Astrocyte of the spinal cord (primary cell): ENCODE results near the gene CDON.

Experiments used
- DNase-seq: peaks from one replicate; pipeline ENCODE4 v3.0.0; 2011; ENCODE audit warnings: low read depth, low spot score
- H3K4me3 ChIP-seq: 2 replicates; pipeline ENCODE4 v1.5.1; 2011; ENCODE audit warnings: low read depth, mild to moderate bottlenecking, low read length, moderate library complexity
- in situ Hi-C: cut with HindIII; loops from 2 replicates; pipeline ENCODE4 v1.10.0; 2017; ENCODE audit warnings: low sequenced_read_pairs
- TF ChIP-seq, protein P1 (sequence below): IDR thresholded peaks from 2 replicates; pipeline ENCODE4 v1.5.1; 2012; ENCODE audit warnings: low read depth, mild to moderate bottlenecking, low read length, inconsistent platforms

CDON gene

DNA sequence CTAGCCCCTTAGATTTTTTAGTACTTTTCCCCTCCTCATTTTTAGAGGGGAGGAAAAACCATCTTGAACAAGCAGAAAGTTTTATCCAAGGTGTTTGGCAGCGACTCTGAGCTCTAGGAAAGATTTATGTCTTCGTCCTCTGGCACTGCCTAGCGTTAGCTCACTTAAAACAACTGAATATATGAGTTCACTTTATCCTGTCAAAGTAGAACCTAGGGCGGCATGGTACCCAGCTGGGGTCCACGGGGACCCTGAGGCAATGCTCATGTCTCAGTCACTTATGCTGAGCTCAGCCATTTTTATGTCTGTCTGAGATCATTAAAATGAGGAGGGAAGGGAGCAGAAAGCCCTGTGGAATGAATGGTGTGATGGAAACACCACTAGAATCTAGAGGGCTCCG, 131.0 kb downstream of the CDON start:
- TF ChIP-seq, protein P1, sequence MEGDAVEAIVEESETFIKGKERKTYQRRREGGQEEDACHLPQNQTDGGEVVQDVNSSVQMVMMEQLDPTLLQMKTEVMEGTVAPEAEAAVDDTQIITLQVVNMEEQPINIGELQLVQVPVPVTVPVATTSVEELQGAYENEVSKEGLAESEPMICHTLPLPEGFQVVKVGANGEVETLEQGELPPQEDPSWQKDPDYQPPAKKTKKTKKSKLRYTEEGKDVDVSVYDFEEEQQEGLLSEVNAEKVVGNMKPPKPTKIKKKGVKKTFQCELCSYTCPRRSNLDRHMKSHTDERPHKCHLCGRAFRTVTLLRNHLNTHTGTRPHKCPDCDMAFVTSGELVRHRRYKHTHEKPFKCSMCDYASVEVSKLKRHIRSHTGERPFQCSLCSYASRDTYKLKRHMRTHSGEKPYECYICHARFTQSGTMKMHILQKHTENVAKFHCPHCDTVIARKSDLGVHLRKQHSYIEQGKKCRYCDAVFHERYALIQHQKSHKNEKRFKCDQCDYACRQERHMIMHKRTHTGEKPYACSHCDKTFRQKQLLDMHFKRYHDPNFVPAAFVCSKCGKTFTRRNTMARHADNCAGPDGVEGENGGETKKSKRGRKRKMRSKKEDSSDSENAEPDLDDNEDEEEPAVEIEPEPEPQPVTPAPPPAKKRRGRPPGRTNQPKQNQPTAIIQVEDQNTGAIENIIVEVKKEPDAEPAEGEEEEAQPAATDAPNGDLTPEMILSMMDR = no peak
- DNase-seq = no peak
- H3K4me3 ChIP-seq = no peak overlapping the region
- in situ Hi-C loops = loop anchor here (25.0 kb wide), 1 partner anchor 256 kb away; no protein-coding TSS in a partner anchor

DNA sequence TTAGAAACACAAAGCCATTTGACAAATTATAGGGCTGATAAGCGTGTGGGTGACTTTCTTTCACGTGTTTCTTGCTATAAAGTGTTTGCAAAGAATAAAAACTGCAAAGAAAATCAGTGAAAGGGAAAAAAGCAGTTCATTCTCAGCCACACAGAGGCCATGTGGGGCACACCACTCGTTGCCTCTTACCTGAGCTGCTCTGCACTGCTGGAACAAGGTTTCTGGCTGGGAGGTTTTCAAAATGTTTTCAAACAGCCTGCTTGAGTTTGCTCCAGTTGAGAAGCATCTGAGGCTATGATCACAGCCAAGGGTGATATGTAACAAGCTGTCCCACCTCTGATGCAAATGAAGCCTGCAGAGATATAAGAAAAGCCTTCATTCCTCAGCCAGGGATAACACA, 131.6 kb downstream of the CDON start:
- H3K4me3 ChIP-seq = no peak overlapping the region
- no peak for DNase-seq
- in situ Hi-C loops = loop anchor here (25.0 kb wide), 1 partner anchor 256 kb away; no protein-coding TSS in a partner anchor
- TF ChIP-seq, protein P1 = no peak

DNA sequence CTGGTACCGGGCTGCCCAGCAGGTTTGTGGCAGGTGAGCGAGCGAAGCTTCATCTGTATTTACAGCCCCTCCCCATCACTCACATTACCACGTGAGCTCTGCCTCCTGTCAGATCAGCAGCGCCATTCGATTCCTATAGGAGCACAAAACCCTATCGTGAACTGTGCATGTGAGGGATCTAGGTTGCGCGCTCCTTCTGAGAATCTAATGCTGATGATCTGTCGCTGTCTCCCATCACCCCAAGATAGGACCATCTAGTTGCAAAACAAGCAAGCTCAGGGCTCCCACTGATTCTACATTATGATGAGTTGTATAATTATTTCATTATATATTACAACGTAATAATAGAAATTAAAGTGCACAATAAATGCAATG, 132.6 kb downstream of the CDON start:
- no peak overlapping the region for H3K4me3 ChIP-seq
- in situ Hi-C loops = loop anchor here (25.0 kb wide), 1 partner anchor 257 kb away; no protein-coding TSS in a partner anchor
- no peak for DNase-seq
- TF ChIP-seq, protein P1 = no peak

DNA sequence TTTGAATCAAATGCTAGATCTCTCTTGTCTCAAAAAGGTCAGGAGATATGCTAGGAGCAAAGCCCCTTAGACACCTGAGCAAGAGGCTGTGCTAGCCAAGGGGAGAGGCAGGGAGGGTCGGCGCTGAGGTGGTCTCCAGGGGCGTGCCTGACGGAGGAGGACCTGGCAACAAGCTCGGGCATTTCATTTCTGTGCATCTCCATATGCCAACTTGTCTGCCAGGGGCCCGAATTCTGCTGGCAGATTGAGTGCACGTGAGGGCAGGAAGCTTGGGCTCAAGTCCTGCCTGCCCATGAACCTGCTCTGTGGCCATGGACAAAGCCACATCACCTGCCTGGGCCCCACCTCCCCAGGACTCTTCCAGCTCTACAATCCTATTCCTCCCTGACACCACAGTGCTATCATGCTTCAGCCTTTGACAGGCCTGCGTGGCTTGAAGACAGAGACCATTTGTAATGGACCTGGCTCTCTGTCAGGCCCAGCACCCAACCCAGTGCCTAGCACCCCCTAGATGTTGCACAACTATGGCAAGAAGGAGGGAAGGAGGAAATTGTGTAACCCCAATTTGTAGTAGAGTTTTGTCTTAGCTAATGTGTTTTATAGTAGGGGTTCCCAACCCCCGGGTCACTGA, 133.1 kb downstream of the CDON start:
- in situ Hi-C loops = loop anchor here (25.0 kb wide), 1 partner anchor 258 kb away; no protein-coding TSS in a partner anchor
- H3K4me3 ChIP-seq = no peak overlapping the region
- DNase-seq = no peak
- TF ChIP-seq, protein P1 = no peak

DNA sequence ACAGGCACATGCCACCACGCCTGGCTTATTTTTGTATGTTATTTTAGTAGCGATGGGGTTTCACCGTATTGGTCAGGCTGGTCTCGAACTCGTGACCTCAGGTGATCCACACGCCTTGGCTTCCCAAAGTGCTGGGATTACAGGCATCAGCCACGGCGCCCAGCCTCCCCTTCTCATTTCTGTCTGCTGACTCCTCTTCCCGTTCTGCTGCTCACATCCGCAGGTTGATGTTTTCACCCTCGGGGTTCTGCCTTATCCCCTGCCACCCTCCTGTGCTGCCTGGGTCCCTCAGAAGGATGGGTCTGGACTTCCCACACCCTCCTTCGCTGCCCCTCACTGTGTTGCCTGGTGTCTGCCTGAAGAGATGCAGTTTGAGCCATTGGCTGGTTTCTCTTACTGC, 136.0 kb downstream of the CDON start:
- in situ Hi-C loops = loop anchor here (25.0 kb wide), 1 partner anchor 261 kb away; no protein-coding TSS in a partner anchor
- no peak for DNase-seq
- TF ChIP-seq, protein P1 = no peak
- H3K4me3 ChIP-seq = no peak overlapping the region

DNA sequence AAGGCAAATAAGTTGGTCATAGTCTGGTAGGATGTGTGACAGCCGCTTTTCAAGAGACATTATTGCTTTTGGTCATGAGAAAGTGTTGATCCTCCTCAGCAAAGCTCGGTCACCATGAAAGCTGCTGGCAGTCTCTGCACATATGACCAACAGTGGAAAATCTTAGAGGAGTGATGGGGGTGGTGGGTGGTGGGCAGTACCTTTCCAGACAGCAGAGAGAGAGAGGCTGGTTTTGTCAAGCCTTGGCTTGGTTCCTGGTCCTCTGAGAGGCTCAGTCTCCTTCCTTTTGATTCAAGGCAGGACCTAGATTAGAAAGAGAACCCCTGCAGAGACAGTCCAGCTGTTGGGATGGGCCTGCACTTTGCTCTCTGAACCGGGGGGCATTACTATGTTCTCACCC, 136.9 kb downstream of the CDON start:
- no peak for DNase-seq
- in situ Hi-C loops = loop anchor here (25.0 kb wide), 1 partner anchor 261 kb away; no protein-coding TSS in a partner anchor
- TF ChIP-seq, protein P1 = no peak
- H3K4me3 ChIP-seq = no peak overlapping the region
